GM12875 (cell line): Measurements from ENCODE around the gene INPP5A.

Experiments
- H3K4me3 ChIP-seq: one replicate; pipeline ENCODE4 v1.5.1; 2011; ENCODE audit warnings: low read depth, low read length, control low read depth
- TF ChIP-seq, protein P1 (sequence below): IDR thresholded peaks from 2 replicates; pipeline ENCODE4 v1.5.1; 2011; ENCODE audit warnings: low read depth, mild to moderate bottlenecking, control low read depth, inconsistent platforms, low read length, moderate library complexity, borderline replicate concordance; ENCODE audit not compliant: insufficient read depth

The INPP5A gene

DNA sequence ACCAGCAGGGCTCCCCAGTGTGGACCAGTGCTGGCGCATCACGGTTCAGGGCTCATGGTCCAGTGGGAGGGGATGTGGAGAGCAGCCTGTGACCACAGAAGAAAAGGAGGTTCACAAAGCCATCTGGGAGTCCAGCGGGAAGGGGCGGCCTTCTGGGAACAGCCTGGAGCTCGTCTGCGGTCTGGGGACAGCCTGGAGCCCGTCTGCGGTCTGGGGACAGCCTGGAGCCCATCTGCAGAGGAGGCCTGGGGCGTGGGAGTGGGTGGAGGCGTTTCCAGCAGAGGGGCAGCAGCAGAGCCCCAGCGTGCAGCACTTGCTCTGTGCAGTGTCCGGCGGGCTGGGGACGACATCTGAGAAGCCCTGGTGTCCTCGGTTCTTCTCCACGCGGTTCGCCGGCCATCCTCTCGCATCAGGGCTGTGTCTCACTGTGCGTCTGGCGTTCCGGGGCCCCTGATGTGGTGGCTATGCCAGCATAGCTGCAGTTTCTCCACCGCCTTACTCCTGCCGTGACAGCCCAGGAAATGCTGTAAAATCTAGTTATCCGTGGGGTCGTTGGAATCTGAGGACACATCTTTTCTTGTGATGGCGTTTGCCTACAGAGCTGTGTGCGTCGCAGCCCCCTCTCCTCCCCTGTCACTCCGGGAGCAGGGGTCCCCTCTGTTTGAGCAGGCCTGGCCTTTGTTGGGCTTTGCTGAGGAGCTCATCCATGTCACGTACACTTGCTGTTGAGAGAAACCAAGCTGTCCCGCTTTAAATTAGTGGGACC is 104.6 kb downstream of the INPP5A start:
- H3K4me3 ChIP-seq, result no peak overlapping the region
- TF ChIP-seq, protein P1, sequence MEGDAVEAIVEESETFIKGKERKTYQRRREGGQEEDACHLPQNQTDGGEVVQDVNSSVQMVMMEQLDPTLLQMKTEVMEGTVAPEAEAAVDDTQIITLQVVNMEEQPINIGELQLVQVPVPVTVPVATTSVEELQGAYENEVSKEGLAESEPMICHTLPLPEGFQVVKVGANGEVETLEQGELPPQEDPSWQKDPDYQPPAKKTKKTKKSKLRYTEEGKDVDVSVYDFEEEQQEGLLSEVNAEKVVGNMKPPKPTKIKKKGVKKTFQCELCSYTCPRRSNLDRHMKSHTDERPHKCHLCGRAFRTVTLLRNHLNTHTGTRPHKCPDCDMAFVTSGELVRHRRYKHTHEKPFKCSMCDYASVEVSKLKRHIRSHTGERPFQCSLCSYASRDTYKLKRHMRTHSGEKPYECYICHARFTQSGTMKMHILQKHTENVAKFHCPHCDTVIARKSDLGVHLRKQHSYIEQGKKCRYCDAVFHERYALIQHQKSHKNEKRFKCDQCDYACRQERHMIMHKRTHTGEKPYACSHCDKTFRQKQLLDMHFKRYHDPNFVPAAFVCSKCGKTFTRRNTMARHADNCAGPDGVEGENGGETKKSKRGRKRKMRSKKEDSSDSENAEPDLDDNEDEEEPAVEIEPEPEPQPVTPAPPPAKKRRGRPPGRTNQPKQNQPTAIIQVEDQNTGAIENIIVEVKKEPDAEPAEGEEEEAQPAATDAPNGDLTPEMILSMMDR, result no peak

DNA sequence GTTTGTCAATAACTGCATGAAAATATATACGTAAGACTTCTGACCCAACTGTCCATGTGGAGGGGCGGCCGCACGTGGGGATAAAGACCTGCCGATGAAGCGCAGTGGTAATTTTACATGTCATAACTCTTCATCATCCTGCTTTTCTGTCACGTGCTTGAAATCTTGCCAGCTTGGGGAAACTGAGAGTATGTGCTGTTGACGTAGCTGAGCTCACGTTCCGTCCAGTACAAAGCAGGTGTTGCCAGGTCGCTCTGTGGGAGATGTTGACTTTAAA is 105.1 kb downstream of the INPP5A start:
- TF ChIP-seq, protein P1, result no peak
- no peak overlapping the region for H3K4me3 ChIP-seq

DNA sequence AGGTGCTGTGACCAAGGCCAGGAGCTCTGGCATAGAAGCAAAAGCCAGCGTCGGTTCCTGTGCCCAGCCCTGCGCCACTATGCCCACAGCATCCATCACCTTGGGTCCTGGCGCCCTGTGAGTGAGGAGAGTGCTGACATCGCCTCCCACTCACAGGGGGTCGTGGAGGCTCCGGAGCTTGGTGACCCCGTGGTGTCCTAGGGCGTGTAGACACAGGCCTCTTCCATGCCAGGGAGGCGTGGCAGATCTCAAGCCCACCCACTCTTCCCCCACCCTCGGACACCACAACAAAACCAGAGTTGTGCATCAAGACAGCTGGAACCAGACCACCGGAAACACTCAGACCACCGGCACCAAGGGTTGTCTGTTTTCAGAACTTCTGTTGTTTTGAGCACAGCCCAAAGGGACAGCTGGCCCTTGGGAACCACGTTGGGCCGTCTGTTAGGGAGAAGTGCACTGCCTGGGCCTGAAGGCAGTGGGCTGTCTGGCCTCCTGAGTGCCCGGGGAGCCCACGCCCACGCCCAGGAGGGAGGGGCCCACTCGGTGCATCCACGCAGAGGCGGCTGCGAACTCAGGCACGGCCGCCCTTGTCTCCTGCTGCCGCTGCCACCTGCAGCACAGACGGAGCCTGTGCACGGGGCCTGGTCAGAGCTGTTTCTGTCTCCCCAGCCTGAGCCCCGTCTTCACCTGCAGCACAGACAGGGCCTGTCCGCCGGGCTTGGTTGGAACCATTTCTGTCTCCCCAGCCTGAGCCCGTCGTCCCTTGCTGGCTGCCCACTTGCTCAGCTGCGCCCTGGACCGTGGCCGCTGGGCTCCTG is 106.3 kb downstream of the INPP5A start:
- H3K4me3 ChIP-seq, result no peak overlapping the region
- TF ChIP-seq, protein P1, result no peak

DNA sequence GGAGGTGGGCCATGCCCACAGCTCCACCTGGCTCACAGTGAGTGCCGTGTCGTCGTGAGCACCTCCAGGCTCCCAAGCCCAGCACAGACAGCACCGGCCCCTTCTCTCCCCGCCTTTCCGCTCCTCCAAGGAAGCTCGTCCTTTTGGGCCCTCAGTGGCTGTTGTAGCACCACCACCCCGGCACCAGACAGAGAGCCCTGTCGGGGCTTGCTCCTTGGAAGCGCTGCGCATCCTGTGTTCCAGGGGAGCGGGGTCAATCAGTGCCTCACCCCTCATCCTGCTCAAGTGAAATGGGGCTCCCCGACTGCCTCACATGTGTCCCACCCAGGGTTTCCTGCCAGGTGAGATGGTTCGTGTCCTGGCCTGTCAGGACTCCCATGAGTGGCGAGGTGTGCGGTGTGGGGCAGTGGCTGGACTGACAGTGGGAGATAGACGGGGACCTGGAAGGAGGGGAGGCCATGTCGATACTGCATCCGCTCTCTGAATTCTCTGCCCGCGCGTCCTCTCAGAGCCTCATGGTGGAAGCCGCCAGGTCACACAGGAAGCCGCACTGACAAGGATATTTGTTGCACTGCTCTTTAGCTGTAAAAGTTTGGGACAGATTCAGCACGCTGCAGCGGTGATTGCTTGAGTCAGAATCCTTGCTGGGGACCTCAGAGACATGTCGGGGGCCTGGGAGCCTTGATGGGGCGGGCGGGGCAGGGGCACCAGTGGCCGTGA is 107.1 kb downstream of the INPP5A start:
- TF ChIP-seq, protein P1, result no peak
- no peak overlapping the region for H3K4me3 ChIP-seq

DNA sequence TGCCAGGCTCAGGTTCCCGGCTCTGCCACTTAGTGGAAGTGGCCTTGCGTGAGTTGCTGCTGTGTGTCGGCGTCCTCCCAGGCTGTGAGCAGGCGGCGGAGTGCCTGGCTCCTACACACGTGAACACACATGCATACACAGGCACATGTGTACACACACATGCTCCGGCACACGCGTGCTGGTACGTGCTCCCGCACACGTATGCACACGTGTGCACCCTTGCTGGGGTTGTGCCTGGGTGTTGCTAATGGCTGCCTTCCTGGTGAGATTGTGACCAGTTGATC is 107.6 kb downstream of the INPP5A start:
- TF ChIP-seq, protein P1, result no peak
- H3K4me3 ChIP-seq, result no peak overlapping the region

DNA sequence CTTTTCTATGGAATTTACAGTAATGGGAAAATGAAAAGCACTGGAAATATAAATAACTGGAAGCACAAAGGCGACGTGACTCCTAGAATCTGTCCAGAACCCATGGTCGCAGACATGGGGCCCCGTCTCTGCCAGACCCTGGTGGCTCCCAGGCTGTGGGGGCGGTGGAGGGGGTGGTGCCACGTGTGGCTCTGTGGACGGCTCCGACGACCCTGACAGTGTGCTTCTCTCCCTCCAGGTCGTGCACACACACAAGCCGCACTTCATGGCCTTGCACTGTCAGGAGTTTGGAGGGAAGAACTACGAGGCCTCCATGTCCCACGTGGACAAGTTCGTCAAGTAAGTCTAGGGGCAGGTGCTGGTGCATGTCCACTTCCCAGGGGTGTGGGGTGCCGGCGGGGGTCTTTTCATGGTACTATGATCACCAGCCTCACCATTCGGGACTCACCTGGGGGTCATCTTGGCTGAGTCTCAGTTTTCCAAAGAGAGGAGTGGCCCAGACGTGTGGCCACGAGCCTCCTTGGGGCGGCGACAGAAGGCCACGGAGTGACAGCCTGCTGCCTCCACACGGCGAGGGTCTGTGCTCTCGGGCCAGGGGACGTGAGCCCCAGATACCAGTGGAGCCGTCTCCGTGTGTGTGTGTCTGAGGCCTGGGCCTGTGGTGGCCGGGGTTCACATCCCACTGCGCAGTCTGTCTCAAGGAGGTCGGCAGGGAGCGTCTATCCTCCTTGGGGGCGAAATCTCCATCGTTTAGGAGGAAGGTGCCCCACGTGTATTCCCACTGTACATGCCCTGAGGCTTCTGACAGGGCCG is 108.2 kb downstream of the INPP5A start:
- H3K4me3 ChIP-seq, result no peak overlapping the region
- TF ChIP-seq, protein P1, result no peak
